Stimulated activated CD4-positive, alpha-beta T cell treated with anti-CD3 and anti-CD28 coated beads, Interleukin-4, amount 100 ng/mL, for 24 hours (primary cell): ENCODE measurements around the gene AFMID.

ENCODE experiments used
- DNase-seq: peaks from one replicate; pipeline ENCODE4 v3.0.0-alpha.2; 2020

AFMID gene

GRCh38 chr17:78256707-78257591 lies 69.8 kb downstream of the AFMID start:
- DNase-seq: no peak
